22Rv1 (cell line): ENCODE results near the gene CACHD1.

ENCODE experiments used
- CTCF ChIP-seq: fragments of 450-650 bp; IDR thresholded peaks from 2 replicates; pipeline ENCODE4 v1.5.1; 2017; ENCODE audit warnings: mild to moderate bottlenecking
- ZFX ChIP-seq: fragments of 450-650 bp; IDR thresholded peaks from 2 replicates; pipeline ENCODE4 v1.6.1; 2017; ENCODE audit warnings: antibody characterized with exemption, borderline replicate concordance

- TF ChIP-seq CTCF: no peak
- TF ChIP-seq ZFX: no peak
Observed at GRCh38 chr1:64581135-64581842, 111.4 kb downstream of the CACHD1 start.
